K562 (cell line): Measurements from ENCODE around the gene CPSF6. TPM values are rescaled to one million over a fixed set of nuclear protein-coding genes. Genes with fewer than 3 reads are reported as not detected.

Experiments
- ATAC-seq: fragments of 200-7000 bp; cut with Tn5 transposase; 3 replicates; pipeline ENCODE4 v1.9.1; 2020; ENCODE audit warnings: moderate library complexity
- BruUV-seq: library from RNA; stranded (reverse); fragments of 400-500 nt; replicated peaks from 2 replicates; lab custom pipeline; 2021; lab: Mats Ljungman, UMichigan
- CTCF ChIA-PET: fragments of 300-600 bp; formaldehyde crosslinking; extraction: SDS; loops from one replicate; lab custom pipeline; 2021; ENCODE audit warnings: low intra/inter-chr PET ratio; lab: Yijun Ruan, JAX
- POLR2A ChIA-PET: fragments of 300-600, 350-650 bp; sonication (Branson Sonifier 250); formaldehyde crosslinking; extraction: SDS; loops from one replicate; lab custom pipeline; 2021; ENCODE audit warnings: antibody characterized with exemption, inconsistent platforms; lab: Yijun Ruan, JAX
- DNase-seq, 4 experiments: peaks; one replicate each; pipeline versions ENCODE4 v3.0.0 to v3.0.0-alpha.2; 2011 to 2018; ENCODE audit warnings: low spot score in 3 of 4, mixed read lengths in 3 of 4; ENCODE audit errors: extremely low read depth in 1 of 4
- FAIRE-seq: peaks from 2 replicates; lab custom pipeline; 2011; peaks lifted over from hg19 to GRCh38; lab: Jason Lieb, UNC
- H2AFZ ChIP-seq: 2 replicates; pipeline ENCODE4 v1.6.0; 2011; ENCODE audit warnings: low read depth, low read length, control low read depth, inconsistent platforms
- H3K27ac ChIP-seq: fragments of 200-600 bp; 3 replicates; pipeline ENCODE4 v1.8.0; 2011; ENCODE audit warnings: low read depth, mild to moderate bottlenecking, control low read depth, inconsistent platforms, low read length, moderate library complexity, mixed read lengths; ENCODE audit errors: extremely low read depth
- H3K27me3 ChIP-seq, 2 experiments: fragments of 300-600 bp in 1 of 2; 2 replicates in 1 of 2; 3 replicates in 1 of 2; pipeline versions ENCODE4 v1.6.0 to v1.8.0; 2011; ENCODE audit warnings: inconsistent platforms in 2 of 2, low read length in 2 of 2, mild to moderate bottlenecking in 1 of 2, mixed read lengths in 1 of 2, moderate library complexity in 1 of 2; ENCODE audit not compliant: control insufficient read depth in 2 of 2, insufficient read depth in 2 of 2
- H3K36me3 ChIP-seq: fragments of 300-600 bp; 3 replicates; pipeline ENCODE4 v1.8.0; 2011; ENCODE audit warnings: mild to moderate bottlenecking, low read length, inconsistent platforms; ENCODE audit not compliant: control insufficient read depth, insufficient read depth
- H3K4me1 ChIP-seq, 2 experiments: fragments of 200-600 bp in 1 of 2; replicated peaks in 1 of 2; 2 replicates in 1 of 2; 3 replicates in 1 of 2; pipeline versions ENCODE4 v1.5.1 to v1.8.0; 2011; ENCODE audit warnings: inconsistent platforms in 2 of 2, low read length in 2 of 2, mild to moderate bottlenecking in 1 of 2, mixed read lengths in 1 of 2, moderate library complexity in 1 of 2; ENCODE audit not compliant: control insufficient read depth in 2 of 2, insufficient read depth in 2 of 2
- H3K4me2 ChIP-seq: 2 replicates; pipeline ENCODE4 v1.6.1; 2011; ENCODE audit warnings: low read length, control low read depth, inconsistent platforms, mixed read lengths; ENCODE audit not compliant: insufficient read depth
- H3K4me3 ChIP-seq: fragments of 200-600 bp; sonication (generic), shearing (Covaris generic); 2 replicates; pipeline ENCODE4 v1.5.1; 2016; ENCODE audit warnings: control low read depth, inconsistent platforms
- H3K79me2 ChIP-seq: fragments of 200-600 bp; 3 replicates; pipeline ENCODE4 v1.8.0; 2011; ENCODE audit warnings: low read length, inconsistent platforms; ENCODE audit not compliant: control insufficient read depth, insufficient read depth
- H3K9ac ChIP-seq, 2 experiments: 2 replicates each; pipeline versions ENCODE4 v1.6.0 to v1.6.1; 2011; ENCODE audit warnings: low read depth in 2 of 2, low read length in 2 of 2, control low read depth in 1 of 2, inconsistent platforms in 1 of 2, mild to moderate bottlenecking in 1 of 2, mixed read lengths in 1 of 2; ENCODE audit not compliant: insufficient read depth in 1 of 2
- H3K9me1 ChIP-seq: one replicate; pipeline ENCODE4 v1.6.0; 2011; ENCODE audit warnings: inconsistent platforms, mild to moderate bottlenecking, low read length, moderate library complexity; ENCODE audit not compliant: control insufficient read depth, insufficient read depth
- H3K9me3 ChIP-seq: replicated peaks from 2 replicates; pipeline ENCODE4 v1.5.1; 2011; ENCODE audit warnings: low read depth, low read length, inconsistent platforms; ENCODE audit not compliant: control insufficient read depth, insufficient read depth
- H4K20me1 ChIP-seq: replicated peaks from 2 replicates; pipeline ENCODE4 v1.6.1; 2011; ENCODE audit warnings: low read length, inconsistent platforms, mixed read lengths; ENCODE audit not compliant: control insufficient read depth, insufficient read depth
- CTCFL ChIP-seq: IDR thresholded peaks from 2 replicates; pipeline ENCODE4 v1.6.1; 2011; ENCODE audit warnings: borderline replicate concordance, low read depth, mild to moderate bottlenecking, moderate library complexity, low read length; ENCODE audit not compliant: insufficient read depth, poor library complexity, severe bottlenecking
- ESRRA ChIP-seq: fragments of 450-650 bp; IDR thresholded peaks from 2 replicates; pipeline ENCODE4 v1.6.1; 2014; ENCODE audit warnings: low read depth, mild to moderate bottlenecking, moderate library complexity, borderline replicate concordance
- FIP1L1 ChIP-seq: fragments of 200-400 bp; formaldehyde crosslinking; IDR thresholded peaks from 2 replicates; pipeline ENCODE4 v1.6.1; 2018; ENCODE audit warnings: mild to moderate bottlenecking, low read depth, low read length; ENCODE audit not compliant: poor library complexity, severe bottlenecking
- KDM4B ChIP-seq, 2 experiments: fragments of 450-650 bp in 1 of 2; sonication (generic) in 1 of 2; IDR thresholded peaks; 2 replicates each; pipeline ENCODE4 v1.6.1; 2016 to 2017; ENCODE audit warnings: borderline replicate concordance in 2 of 2, antibody characterized with exemption in 1 of 2, low read depth in 1 of 2, mild to moderate bottlenecking in 1 of 2
- POLR2B ChIP-seq: fragments of 450-650 bp; IDR thresholded peaks from 2 replicates; pipeline ENCODE4 v1.6.1; 2018; ENCODE audit warnings: low read depth; ENCODE audit not compliant: partially characterized antibody
- SMARCA4 ChIP-seq: fragments of 450-650 bp; IDR thresholded peaks from 2 replicates; pipeline ENCODE4 v1.6.1; 2016
- WGBS: fragments of 100-300 bp; shearing (Covaris generic); methylation state at CpG from one replicate; pipeline ENCODE4 v1.1.6; 2016; ENCODE audit warnings: low coverage, mixed read lengths; ENCODE audit not compliant: insufficient coverage; ENCODE audit errors: missing lambda C conversion rate; 5-methylcytosine and 5-hydroxymethylcytosine counted together
- in situ Hi-C: fragments of 300-500 bp; cut with MboI; formaldehyde crosslinking; loops from 4 replicates; pipeline ENCODE4 v1.15.0; 2018; ENCODE audit warnings: inconsistent platforms, mixed read lengths
- intact Hi-C: fragments of 100-400 bp; cut with micrococcal nuclease; formaldehyde crosslinking; loops from 2 replicates; pipeline ENCODE4 v1.14.2; 2022
- polyA plus RNA-seq, 8 experiments: library from polyadenylated mRNA; depleted of rRNA in 4 of 8; stranded (reverse) in 5 of 8; unstranded in 3 of 8; fragments of >200 nt; fragmentation: Nextera tagmentation in 2 of 8; fragmentation: Illumina TruSeq in 1 of 8; extraction: Ambion mirVana in 2 of 8; extraction: Trizol in 1 of 8; gene quantifications; 2 replicates each; pipeline versions ENCODE4 v1.2.1 to v1.2.3, GENCODE V29; 2011 to 2014; ENCODE audit warnings: inconsistent platforms in 1 of 8, missing spikeins in 1 of 8
- total RNA-seq, 7 experiments: library from RNA; depleted of rRNA in 6 of 7; stranded (reverse); fragments of >200 nt in 6 of 7; fragmentation: Illumina TruSeq in 2 of 7; extraction: Trizol in 2 of 7; gene quantifications; 2 replicates each; pipeline versions ENCODE4 v1.2.1 to v1.2.3, GENCODE V29; 2011 to 2021; ENCODE audit warnings: low replicate concordance in 1 of 7
- TF ChIP-seq, protein P1 (sequence below), 3 experiments: IDR thresholded peaks in 2 of 3; conservative IDR thresholded peaks in 1 of 3; 2 replicates each; pipeline ENCODE4 v1.5.1; 2011 to 2012; ENCODE audit warnings: low read length in 3 of 3, mild to moderate bottlenecking in 3 of 3, control low read depth in 2 of 3, improper control_type of control experiment in 1 of 3, inconsistent platforms in 1 of 3, low read depth in 1 of 3, mixed read lengths in 1 of 3, moderate library complexity in 1 of 3; ENCODE audit not compliant: insufficient read depth in 2 of 3
- TF ChIP-seq, protein P2 (sequence below), 2 experiments: fragments of 450-650 bp in 1 of 2; sonication (generic) in 1 of 2; formaldehyde crosslinking in 1 of 2; IDR thresholded peaks in 1 of 2; conservative IDR thresholded peaks in 1 of 2; 2 replicates each; pipeline versions ENCODE4 v1.6.1 to v1.8.1; 2016 to 2023; ENCODE audit warnings: mild to moderate bottlenecking in 2 of 2, moderate library complexity in 2 of 2, inconsistent platforms in 1 of 2, missing genetic modification reagents in 1 of 2

Gene CPSF6
- total and polyA plus RNA-seq, 9 of the 15 experiments (the other 6 are each of a cell fraction or from before 2014, with no cell fraction given): 34.3 to 129 (median 77.8) TPM

- TF ChIP-seq, protein P1, sequence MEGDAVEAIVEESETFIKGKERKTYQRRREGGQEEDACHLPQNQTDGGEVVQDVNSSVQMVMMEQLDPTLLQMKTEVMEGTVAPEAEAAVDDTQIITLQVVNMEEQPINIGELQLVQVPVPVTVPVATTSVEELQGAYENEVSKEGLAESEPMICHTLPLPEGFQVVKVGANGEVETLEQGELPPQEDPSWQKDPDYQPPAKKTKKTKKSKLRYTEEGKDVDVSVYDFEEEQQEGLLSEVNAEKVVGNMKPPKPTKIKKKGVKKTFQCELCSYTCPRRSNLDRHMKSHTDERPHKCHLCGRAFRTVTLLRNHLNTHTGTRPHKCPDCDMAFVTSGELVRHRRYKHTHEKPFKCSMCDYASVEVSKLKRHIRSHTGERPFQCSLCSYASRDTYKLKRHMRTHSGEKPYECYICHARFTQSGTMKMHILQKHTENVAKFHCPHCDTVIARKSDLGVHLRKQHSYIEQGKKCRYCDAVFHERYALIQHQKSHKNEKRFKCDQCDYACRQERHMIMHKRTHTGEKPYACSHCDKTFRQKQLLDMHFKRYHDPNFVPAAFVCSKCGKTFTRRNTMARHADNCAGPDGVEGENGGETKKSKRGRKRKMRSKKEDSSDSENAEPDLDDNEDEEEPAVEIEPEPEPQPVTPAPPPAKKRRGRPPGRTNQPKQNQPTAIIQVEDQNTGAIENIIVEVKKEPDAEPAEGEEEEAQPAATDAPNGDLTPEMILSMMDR (IDR thresholded peaks at IDR 0.05 in 2 of 3, conservative IDR thresholded peaks at IDR 0.05 in 1 of 3; ENCODE audit: insufficient read depth in 2 of 3, low read depth in 1 of 3, low read length in 3 of 3): 0 out of 6 replicates have a peak, but pooled peaks of 1 of the 3 experiments have one; percentile 5
- TF ChIP-seq ESRRA (peak; percentile 41; the same call in 1 of the 2 replicates), KDM4B (IDR thresholded peaks at IDR 0.05; ENCODE audit: borderline replicate concordance in 2 of 2, low read depth in 1 of 2) (peak in 1 of 2 experiments; percentile 81; a peak in 2 of 4 replicates), POLR2B (peak; percentile 60), FIP1L1 (peak; percentile 36)
These were observed at the start of gene CPSF6 (continued) for GRCh38 chr12:69239352-69239921.

DNA sequence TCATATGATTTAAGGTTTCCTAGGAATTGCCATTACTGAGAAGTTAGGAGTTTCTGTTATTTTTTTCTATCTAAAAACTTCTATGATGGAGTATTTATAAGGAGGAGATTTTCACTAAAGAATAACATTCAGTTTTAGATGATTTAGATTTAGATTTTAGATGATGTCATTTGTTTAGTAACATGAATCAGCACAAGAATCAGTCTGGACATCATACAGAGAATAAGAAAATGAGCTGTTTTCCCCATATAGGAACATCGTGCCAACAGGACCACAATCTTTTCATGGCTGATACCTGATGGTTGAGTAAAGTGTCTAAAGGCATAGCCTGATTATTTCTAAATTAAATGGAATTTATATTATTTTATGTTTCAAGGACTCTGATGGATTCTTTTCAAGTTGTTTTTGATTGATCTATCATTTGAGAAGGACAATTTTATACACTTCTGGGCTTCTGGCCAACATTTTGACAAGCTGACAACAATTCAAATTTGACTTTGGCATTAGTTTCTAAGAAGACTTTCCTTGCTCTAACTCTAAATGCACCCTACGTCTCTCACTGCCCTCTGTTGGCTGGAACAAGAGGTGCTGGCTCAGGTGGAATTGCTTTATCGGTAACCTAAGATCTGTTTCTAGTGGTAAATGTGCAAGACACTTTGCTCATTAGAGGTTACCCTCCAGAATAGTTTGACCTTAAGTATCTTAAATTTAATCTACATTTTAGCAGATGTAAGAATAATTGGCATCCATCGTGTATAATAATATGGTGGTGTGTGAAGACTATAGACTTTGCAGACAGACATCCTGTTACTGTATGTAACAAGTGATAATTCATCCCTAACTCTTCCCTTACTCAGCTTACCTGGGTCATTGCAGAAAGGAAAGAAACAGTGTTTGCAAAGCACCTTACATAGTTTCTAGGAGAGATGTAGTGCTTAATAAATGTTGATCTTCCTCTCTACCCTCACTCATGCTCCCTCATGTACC, 42.8 kb upstream of the CPSF6 start:
- Histone ChIP-seq H3K9ac (no peak overlapping the region), H3K4me2 (no peak overlapping the region), H3K9me3 (no peaks in the 10 kb centered on the region; the same call in 1 of the 2 replicates), H3K27ac (no peak overlapping the region), H3K27me3 (peaks cover 0 to 2% of the 10 kb centered on the region in 2 experiments; a peak in 2 of 5 replicates), H3K4me1 (no peaks in the 10 kb centered on the region), H4K20me1 (no peaks in the 10 kb centered on the region), H3K36me3 (no peaks in the 10 kb centered on the region), H3K9me1 (no peaks in the 10 kb centered on the region), H3K79me2 (no peaks in the 10 kb centered on the region), H3K4me3 (no peak overlapping the region), H2AFZ (no peak overlapping the region)
- WGBS: 4% methylated on average over 4 of the region's 4 CpGs
- DNase-seq: peak in 3 of 4 experiments; percentile 12 to 34 (median 17)
- no TSS peak for BruUV-seq
- intact Hi-C loops (loop anchor here (1.0 kb wide), 1 partner anchor 42 kb away; no protein-coding TSS in a partner anchor), in situ Hi-C loops (no loop called here)
- FAIRE-seq: no peak
- peak; percentile 78 for ATAC-seq
- ChIA-PET POLR2A (no interaction called here), CTCF (no interaction called here)
- TF ChIP-seq SMARCA4: no peak
- TF ChIP-seq, protein P2, sequence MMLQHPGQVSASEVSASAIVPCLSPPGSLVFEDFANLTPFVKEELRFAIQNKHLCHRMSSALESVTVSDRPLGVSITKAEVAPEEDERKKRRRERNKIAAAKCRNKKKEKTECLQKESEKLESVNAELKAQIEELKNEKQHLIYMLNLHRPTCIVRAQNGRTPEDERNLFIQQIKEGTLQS (IDR thresholded peaks at IDR 0.05): peak; percentile 26
- TF ChIP-seq, protein P2 (CRISPR knock-in tag; conservative IDR thresholded peaks at IDR 0.05): no peak
- TF ChIP-seq CTCFL: peak; percentile 38
- TF ChIP-seq, protein P1 (IDR thresholded peaks at IDR 0.05 in 2 of 3, conservative IDR thresholded peaks at IDR 0.05 in 1 of 3; ENCODE audit: insufficient read depth in 2 of 3, low read depth in 1 of 3, low read length in 3 of 3): peak; percentile 47 to 57 (median 53); a peak in 4 of 6 replicates
